H1 (cell line): Measurements from ENCODE around the gene C2CD3. TPM values are rescaled to one million over a fixed set of nuclear protein-coding genes. Genes with fewer than 3 reads are reported as not detected.
"Not testable (repeated sequence)": the region's sequence is repeated elsewhere in the genome, so short reads cannot be mapped to it uniquely, and the experiment has no call there.

Experiments used
- CTCF ChIA-PET: fragments of 300-600 bp; sonication (Branson Sonifier 250); formaldehyde crosslinking; loops from one replicate; lab custom pipeline; 2021; ENCODE audit not compliant: partially characterized antibody; lab: Charles Lee
- POLR2A ChIA-PET: fragments of 300-600 bp; sonication (Branson Sonifier 250); formaldehyde crosslinking; loops from one replicate; lab custom pipeline; 2021; ENCODE audit warnings: inconsistent platforms; ENCODE audit not compliant: partially characterized antibody; lab: Charles Lee
- DNase-seq, 2 experiments: peaks; one replicate each; pipeline versions ENCODE4 v3.0.0 to v3.0.0-alpha.2; 2010 to 2022; ENCODE audit warnings: low spot score in 2 of 2, low read depth in 1 of 2, mixed read lengths in 1 of 2
- FAIRE-seq: peaks from 2 replicates; lab custom pipeline; 2011; peaks lifted over from hg19 to GRCh38; lab: Jason Lieb, UNC
- H2AFZ ChIP-seq: 2 replicates; pipeline ENCODE4 v1.8.1; 2012; ENCODE audit warnings: low read length, inconsistent platforms
- H2AK5ac ChIP-seq: 2 replicates; pipeline ENCODE4 v1.6.1; 2013; ENCODE audit warnings: low read depth, low read length
- H2BK120ac ChIP-seq: replicated peaks from 2 replicates; pipeline ENCODE3; 2013; ENCODE audit warnings: low read depth, low read length, inconsistent platforms
- H2BK12ac ChIP-seq: 2 replicates; pipeline ENCODE4 v1.6.1; 2013; ENCODE audit warnings: low read depth, low read length
- H2BK15ac ChIP-seq: 2 replicates; pipeline ENCODE4 v1.6.1; 2013; ENCODE audit warnings: low read length
- H2BK20ac ChIP-seq: 2 replicates; pipeline ENCODE4 v1.6.1; 2013; ENCODE audit warnings: low read length
- H2BK5ac ChIP-seq: 2 replicates; pipeline ENCODE4 v1.6.1; 2013; ENCODE audit warnings: low read depth, low read length
- H3K14ac ChIP-seq: 2 replicates; pipeline ENCODE4 v1.6.1; 2013; ENCODE audit warnings: inconsistent platforms; ENCODE audit not compliant: insufficient read length
- H3K18ac ChIP-seq: 2 replicates; pipeline ENCODE4 v1.6.1; 2013; ENCODE audit warnings: low read length; ENCODE audit errors: extremely low read depth
- H3K23ac ChIP-seq: 2 replicates; pipeline ENCODE4 v1.6.1; 2013; ENCODE audit warnings: inconsistent platforms; ENCODE audit not compliant: insufficient read length
- H3K23me2 ChIP-seq: 2 replicates; pipeline ENCODE4 v1.6.1; 2013; ENCODE audit warnings: low read depth, low read length
- H3K27ac ChIP-seq: 2 replicates; pipeline ENCODE4 v1.6.1; 2011; ENCODE audit warnings: low read depth, low read length, inconsistent platforms
- H3K27me3 ChIP-seq, 4 experiments: replicated peaks in 1 of 4; 1 replicate in 1 of 4; 2 replicates in 3 of 4; pipeline versions ENCODE4 v1.6.1 to v1.8.1; 2011 to 2013; ENCODE audit warnings: low read length in 3 of 4, mild to moderate bottlenecking in 3 of 4, inconsistent platforms in 2 of 4, mixed read lengths in 2 of 4, moderate library complexity in 1 of 4; ENCODE audit not compliant: control insufficient read depth in 3 of 4, insufficient read depth in 3 of 4; ENCODE audit errors: extremely low read depth in 1 of 4
- H3K36me3 ChIP-seq, 4 experiments: 2 replicates each; pipeline versions ENCODE4 v1.6.1 to v1.8.1; 2011 to 2013; ENCODE audit warnings: mild to moderate bottlenecking in 4 of 4, low read length in 3 of 4, moderate library complexity in 2 of 4, control low read depth in 1 of 4, inconsistent platforms in 1 of 4; ENCODE audit not compliant: insufficient read depth in 4 of 4, control insufficient read depth in 2 of 4
- H3K4ac ChIP-seq: replicated peaks from 2 replicates; pipeline ENCODE3; 2013; ENCODE audit warnings: low read length, low read depth, mixed read lengths, inconsistent platforms; ENCODE audit not compliant: insufficient read length
- H3K4me1 ChIP-seq, 4 experiments: replicated peaks in 1 of 4; 1 replicate in 1 of 4; 2 replicates in 3 of 4; pipeline versions ENCODE4 v1.6.1 to v1.8.1; 2011 to 2013; ENCODE audit warnings: low read length in 3 of 4, inconsistent platforms in 2 of 4, mixed read lengths in 1 of 4; ENCODE audit not compliant: insufficient read depth in 4 of 4, control insufficient read depth in 3 of 4
- H3K4me2 ChIP-seq, 2 experiments: 2 replicates each; pipeline versions ENCODE4 v1.6.1 to v1.8.1; 2011 to 2013; ENCODE audit warnings: low read depth in 2 of 2, low read length in 2 of 2, control low read depth in 1 of 2, inconsistent platforms in 1 of 2, mild to moderate bottlenecking in 1 of 2; ENCODE audit not compliant: insufficient read depth in 1 of 2
- H3K4me3 ChIP-seq, 4 experiments: fragments of 200-600, 300-600 bp in 1 of 4; sonication (generic), shearing (Covaris generic), sonication (Bioruptor Twin) in 1 of 4; 2 replicates each; pipeline versions ENCODE4 v1.5.1 to v1.8.1; 2011 to 2016; ENCODE audit warnings: low read length in 4 of 4, low read depth in 3 of 4, control low read depth in 2 of 4, inconsistent platforms in 2 of 4, mild to moderate bottlenecking in 2 of 4, mixed read lengths in 1 of 4, moderate library complexity in 1 of 4; ENCODE audit not compliant: insufficient read depth in 2 of 4; ENCODE audit errors: extremely low read depth in 1 of 4
- H3K56ac ChIP-seq: replicated peaks from 2 replicates; pipeline ENCODE3; 2013; ENCODE audit warnings: low read depth, mild to moderate bottlenecking, mixed read lengths, low read length, inconsistent platforms; ENCODE audit not compliant: insufficient read length
- H3K79me1 ChIP-seq: 2 replicates; pipeline ENCODE4 v1.6.1; 2013; ENCODE audit warnings: low read depth, low read length, control low read depth
- H3K79me2 ChIP-seq, 2 experiments: 2 replicates each; pipeline versions ENCODE4 v1.6.1 to v1.8.1; 2012 to 2013; ENCODE audit warnings: low read length in 2 of 2, mild to moderate bottlenecking in 2 of 2, inconsistent platforms in 1 of 2; ENCODE audit not compliant: insufficient read depth in 2 of 2, control insufficient read depth in 1 of 2
- H3K9ac ChIP-seq, 4 experiments: replicated peaks in 1 of 4; 1 replicate in 1 of 4; 2 replicates in 3 of 4; pipeline versions ENCODE4 v1.6.1 to v1.8.1; 2011 to 2013; ENCODE audit warnings: low read depth in 3 of 4, low read length in 3 of 4, control low read depth in 2 of 4, mild to moderate bottlenecking in 2 of 4, moderate library complexity in 2 of 4, inconsistent platforms in 1 of 4; ENCODE audit errors: extremely low read depth in 1 of 4
- H3K9me3 ChIP-seq, 2 experiments: 2 replicates each; pipeline versions ENCODE4 v1.6.1 to v1.8.1; 2012 to 2013; ENCODE audit warnings: mild to moderate bottlenecking in 2 of 2, moderate library complexity in 2 of 2, control low read depth in 1 of 2, inconsistent platforms in 1 of 2, low read depth in 1 of 2, low read length in 1 of 2, mixed read lengths in 1 of 2; ENCODE audit not compliant: insufficient read depth in 2 of 2
- H4K20me1 ChIP-seq, 2 experiments: replicated peaks in 1 of 2; 2 replicates each; pipeline versions ENCODE3 to v1.8.1; 2011 to 2013; ENCODE audit warnings: inconsistent platforms in 2 of 2, low read length in 2 of 2, mild to moderate bottlenecking in 1 of 2; ENCODE audit not compliant: insufficient read depth in 2 of 2, control insufficient read depth in 1 of 2
- H4K5ac ChIP-seq: 2 replicates; pipeline ENCODE4 v1.6.1; 2013; ENCODE audit warnings: low read length, low read depth, mixed read lengths, inconsistent platforms; ENCODE audit not compliant: insufficient read length
- H4K8ac ChIP-seq: 2 replicates; pipeline ENCODE4 v1.8.0; 2013; ENCODE audit warnings: mild to moderate bottlenecking, moderate library complexity, low read length, inconsistent platforms; ENCODE audit not compliant: insufficient read depth; ENCODE audit errors: extremely low read depth
- H4K91ac ChIP-seq: replicated peaks from 2 replicates; pipeline ENCODE3; 2013; ENCODE audit warnings: low read length, mixed read lengths, inconsistent platforms; ENCODE audit not compliant: insufficient read length
- WGBS, 2 experiments: shearing (Covaris generic) in 1 of 2; methylation state at CpG; one replicate each; pipeline versions ENCODE4 v1.1.6 to v1.1.7; 2013 to 2015; ENCODE audit warnings: low lambda C conversion rate in 2 of 2, mixed read lengths in 2 of 2, inconsistent platforms in 1 of 2, low coverage in 1 of 2, missing lambda C conversion rate in 1 of 2; ENCODE audit not compliant: insufficient replicate concordance in 2 of 2, insufficient coverage in 1 of 2, insufficient read length in 1 of 2; ENCODE audit errors: extremely low coverage in 1 of 2, missing lambda C conversion rate in 1 of 2; 5-methylcytosine and 5-hydroxymethylcytosine counted together
- polyA plus RNA-seq, 7 experiments: library from polyadenylated mRNA; depleted of rRNA in 3 of 7; stranded (reverse) in 5 of 7; unstranded in 2 of 7; fragments of >200 nt in 5 of 7; fragments of 200-250 nt in 2 of 7; gene quantifications; 1 replicate in 5 of 7; 2 replicates in 1 of 7; 4 replicates in 1 of 7; pipeline versions ENCODE4 v1.2.1 to v1.2.3, GENCODE V29; 2011 to 2013; ENCODE audit warnings: missing spikeins in 2 of 7, mixed read lengths in 2 of 7
- total RNA-seq: library from RNA; stranded (reverse); fragmentation: NEBNext Ultra II Directional; extraction: Animal tissue kit (Norgen Biotek cat#: 25700); gene quantifications from 2 replicates; pipeline ENCODE4 v1.2.1, GENCODE V29; 2021

C2CD3 gene
- total and polyA plus RNA-seq, 2 of the 8 experiments (the other 6 are each of a cell fraction or from before 2014, with no cell fraction given): 11.0 to 29.1 TPM

DNA sequence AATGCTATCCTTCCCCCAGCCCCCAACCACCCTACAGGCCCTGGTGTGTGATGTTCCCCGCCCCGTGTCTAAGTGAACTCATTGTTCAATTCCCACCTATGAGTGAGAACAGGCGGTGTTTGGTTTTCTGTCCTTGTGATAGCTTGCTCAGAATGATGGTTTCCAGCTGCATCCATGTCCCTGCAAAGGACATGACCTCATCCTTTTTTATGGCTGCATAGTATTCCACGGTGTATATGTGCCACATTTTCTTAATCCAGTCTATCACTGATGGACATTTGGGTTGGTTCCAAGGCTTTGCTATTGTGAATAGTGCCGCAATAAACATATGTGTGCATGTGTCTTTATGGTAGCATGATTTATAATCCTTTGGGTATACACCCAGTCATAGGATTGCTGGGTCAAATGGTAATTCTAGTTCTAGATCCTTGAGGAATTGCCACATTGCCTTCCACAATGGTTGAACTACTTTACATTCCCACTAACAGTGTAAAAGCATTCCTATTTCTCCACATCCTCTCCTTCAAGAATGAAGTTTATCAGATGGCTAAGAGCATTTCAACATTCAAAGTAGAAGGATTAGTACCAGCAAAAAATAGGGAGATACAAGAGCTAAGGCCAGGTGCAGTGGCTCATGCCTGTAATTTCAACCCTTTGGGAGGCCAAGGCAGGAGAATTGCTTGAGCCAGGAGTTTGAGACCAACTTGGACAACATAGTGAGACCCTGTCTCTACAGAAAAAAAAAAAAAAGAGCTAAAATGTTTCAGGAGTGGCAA is 50.4 kb downstream of the C2CD3 start:
- H2BK120ac ChIP-seq, H3K27me3 ChIP-seq, H3K18ac ChIP-seq, FAIRE-seq, H4K20me1 ChIP-seq, H4K91ac ChIP-seq, H3K9me3 ChIP-seq, H3K36me3 ChIP-seq, H2AFZ ChIP-seq, CTCF ChIA-PET, H3K4me2 ChIP-seq, H3K23ac ChIP-seq, DNase-seq, H3K27ac ChIP-seq, H2AK5ac ChIP-seq, H4K8ac ChIP-seq, H3K4ac ChIP-seq, H3K4me3 ChIP-seq, H3K79me2 ChIP-seq, H2BK15ac ChIP-seq, H3K4me1 ChIP-seq, H3K14ac ChIP-seq, H2BK20ac ChIP-seq, H3K56ac ChIP-seq, H2BK5ac ChIP-seq, H3K79me1 ChIP-seq, H2BK12ac ChIP-seq, H3K23me2 ChIP-seq, POLR2A ChIA-PET, H4K5ac ChIP-seq, H3K9ac ChIP-seq: not testable (repeated sequence)
- 94% methylated on average over 5 of the region's 5 CpGs; no CpG with 5 or more reads in 1 of the 2 experiments for WGBS, 2 experiments
